Aorta (tissue), 5 donors: ENCODE results near the gene SH2D3A. TPM values are rescaled to one million over a fixed set of nuclear protein-coding genes. Genes with fewer than 3 reads are reported as not detected.

ENCODE experiments used
- ATAC-seq: fragments of 200-7000 bp; cut with Tn5 transposase; one replicate; pipeline ENCODE4 v1.9.1; 2022; ENCODE audit warnings: moderate library complexity; ENCODE audit not compliant: low FRiP score
- DNase-seq, 2 donors: peaks; one replicate each; pipeline ENCODE4 v3.0.0-alpha.2; 2020
- H3K27ac ChIP-seq, 2 donors: one replicate each; pipeline ENCODE4 v1.5.1; 2013; ENCODE audit warnings: low read length in 2 of 2, mild to moderate bottlenecking in 2 of 2, moderate library complexity in 2 of 2, control low read depth in 1 of 2, inconsistent platforms in 1 of 2, low read depth in 1 of 2
- H3K27me3 ChIP-seq, 2 donors: one replicate each; pipeline ENCODE4 v1.6.1; 2013; ENCODE audit warnings: control low read depth in 1 of 2, low read length in 1 of 2, mild to moderate bottlenecking in 1 of 2, moderate library complexity in 1 of 2; ENCODE audit not compliant: insufficient read depth in 2 of 2, control insufficient read depth in 1 of 2
- H3K36me3 ChIP-seq, 2 donors: one replicate each; pipeline ENCODE4 v1.6.1; 2013; ENCODE audit warnings: control low read depth in 1 of 2, low read length in 1 of 2, mild to moderate bottlenecking in 1 of 2; ENCODE audit not compliant: insufficient read depth in 2 of 2, control insufficient read depth in 1 of 2
- H3K4me1 ChIP-seq, 2 donors: one replicate each; pipeline ENCODE4 v1.6.1; 2013; ENCODE audit warnings: low read length in 2 of 2, control low read depth in 1 of 2, mild to moderate bottlenecking in 1 of 2, moderate library complexity in 1 of 2; ENCODE audit not compliant: insufficient read depth in 2 of 2, control insufficient read depth in 1 of 2
- H3K4me3 ChIP-seq, 2 donors: one replicate each; pipeline ENCODE4 v1.5.1; 2013; ENCODE audit warnings: low read length in 2 of 2, control low read depth in 1 of 2, mild to moderate bottlenecking in 1 of 2
- H3K9me3 ChIP-seq: one replicate; pipeline ENCODE4 v1.6.1; 2013; ENCODE audit warnings: mild to moderate bottlenecking, low read length; ENCODE audit not compliant: control insufficient read depth
- WGBS, 2 donors: extraction: QIAGEN DNeasy Blood & Tissue Kit; methylation state at CpG; one replicate each; pipeline ENCODE4 v1.1.7; 2013; 5-methylcytosine and 5-hydroxymethylcytosine counted together
- intact Hi-C, 2 donors: fragments of 100-400 bp; cut with DNase I; formaldehyde crosslinking; loops; one replicate each; pipeline versions ENCODE4 v1.14.2 to v1.15.0; 2022
- microRNA-seq, 2 donors: library from miRNA; unstranded; fragments of <30 nt; microRNA quantifications; one replicate each; pipeline ENCODE4 v1.2.0, GENCODE V29; 2020
- polyA plus RNA-seq, 2 donors: library from polyadenylated mRNA; stranded (reverse); fragments of 200-250 nt; gene quantifications; one replicate each; pipeline ENCODE4 v1.2.3, GENCODE V29; 2013
- total RNA-seq, 2 donors: library from RNA; stranded (reverse); fragmentation: NEBNext Ultra II Directional; extraction: Animal tissue kit (Norgen Biotek cat#: 25700); gene quantifications; one replicate each; pipeline ENCODE4 v1.2.1, GENCODE V29; 2021
- donor health status: healthy with polysubstance abuse.
- donor health status: Bipolar disorder and iron deficiency.
- donor health status: DM: no; HTN: no; CAD: no.
- donor health status: DM: no; HTN: no; CAD: no.
- donor health status: DM: yes; HTN: yes; CAD: no.

The SH2D3A gene
- total and polyA plus RNA-seq, 4 donors, result 0.26 to 4.1 (median 0.85) TPM

GRCh38 chr19:6707658-6708018 is 59.6 kb downstream of the SH2D3A start:
- intact Hi-C loops, result no loop called here
- Histone ChIP-seq H3K27me3 (no peaks in the 10 kb centered on the region), H3K27ac (no peak overlapping the region), H3K4me1 (no peaks in the 10 kb centered on the region), H3K4me3 (no peak overlapping the region), H3K36me3 (no peaks in the 10 kb centered on the region), H3K9me3 (no peaks in the 10 kb centered on the region)
- 71 to 77% methylated on average over 14 to 16 of the region's 16 CpGs for WGBS, 2 donors
- ATAC-seq, result no peak
- DNase-seq, result peak; percentile 35 to 59

- DNase-seq (peak; percentile 34 to 72), ATAC-seq (no peak)
- intact Hi-C loops, result no loop called here
- Histone ChIP-seq H3K27ac (no peak overlapping the region), H3K9me3 (no peaks in the 10 kb centered on the region), H3K4me1 (no peaks in the 10 kb centered on the region), H3K4me3 (no peak overlapping the region), H3K27me3 (no peaks in the 10 kb centered on the region), H3K36me3 (no peaks in the 10 kb centered on the region)
- WGBS, 2 donors, result 82 to 86% methylated on average over 42 to 44 of the region's 44 CpGs
Measured at GRCh38 chr19:6707011-6707657, 60.1 kb downstream of the SH2D3A start.

GRCh38 chr19:6706633-6706958 is 60.6 kb downstream of the SH2D3A start:
- Histone ChIP-seq H3K27ac (no peak overlapping the region), H3K27me3 (no peaks in the 10 kb centered on the region), H3K36me3 (no peaks in the 10 kb centered on the region), H3K4me1 (no peaks in the 10 kb centered on the region), H3K4me3 (no peak overlapping the region), H3K9me3 (no peaks in the 10 kb centered on the region)
- DNase-seq (no peak), ATAC-seq (peak; percentile 8)
- intact Hi-C loops, result no loop called here
- 40 to 50% methylated on average over 3 of the region's 3 CpGs for WGBS, 2 donors

- WGBS, 2 donors, result 77 to 80% methylated on average over 11 of the region's 11 CpGs
- H3K36me3 ChIP-seq, result no peaks in the 10 kb centered on the region
- no peaks in the 10 kb centered on the region for H3K4me1 ChIP-seq
- H3K27me3 ChIP-seq, result no peaks in the 10 kb centered on the region
- intact Hi-C loops, result no loop called here
- ATAC-seq (no peak), DNase-seq (peak; percentile 31 to 38)
- H3K4me3 ChIP-seq, result no peak overlapping the region
- no peaks in the 10 kb centered on the region for H3K9me3 ChIP-seq
- H3K27ac ChIP-seq, result no peak overlapping the region
Measured at GRCh38 chr19:6705931-6706632, 61.2 kb downstream of the SH2D3A start.

Small RNA genes within 50 kb of the gene (microRNA-seq; reads per million reads assigned to microRNA genes)
- gene MIR6791, result 0 reads per million in 2 donors

Other genes with a start within 250 kb of the SH2D3A start
- 1 to 10 TPM; 1.2 to 1.6 TPM for gene TNFSF9, start 236.4 kb downstream of the SH2D3A start, total RNA-seq
- gene TNFSF9, start 236.4 kb downstream of the SH2D3A start, polyA plus RNA-seq, result not detected
- gene CD70, start 176.3 kb downstream of the SH2D3A start, total RNA-seq, result under 1 TPM in 1 of 2 donors, not detected in 1; 0.42 TPM
- not detected for gene CD70, start 176.3 kb downstream of the SH2D3A start, polyA plus RNA-seq
- gene TNFSF14, start 97.3 kb downstream of the SH2D3A start, total RNA-seq, result 10 to 100 TPM in 1 of 2 donors, 1 to 10 TPM in 1; 6.9 to 36.8 TPM
- gene TNFSF14, start 97.3 kb downstream of the SH2D3A start, polyA plus RNA-seq, result under 1 TPM in 1 of 2 donors, not detected in 1; 0.13 TPM
- gene C3, start 46.8 kb downstream of the SH2D3A start, total RNA-seq, result 1,000 to 10,000 TPM; 1,027 to 3,196 TPM
- 10 to 100 TPM in 1 of 2 donors, 1 to 10 TPM in 1; 9.1 to 17.8 TPM for gene C3, start 46.8 kb downstream of the SH2D3A start, polyA plus RNA-seq
- 10 to 100 TPM; 49.2 to 70.2 TPM for gene GPR108, start 29.9 kb downstream of the SH2D3A start, total RNA-seq
- 100 to 1,000 TPM in 1 of 2 donors, 10 to 100 TPM in 1; 33.1 to 117 TPM for gene GPR108, start 29.9 kb downstream of the SH2D3A start, polyA plus RNA-seq
- gene TRIP10, start 27.8 kb downstream of the SH2D3A start, total RNA-seq, result 100 to 1,000 TPM in 1 of 2 donors, 10 to 100 TPM in 1; 91.8 to 146 TPM
- 100 to 1,000 TPM in 1 of 2 donors, 10 to 100 TPM in 1; 68.6 to 261 TPM for gene TRIP10, start 27.8 kb downstream of the SH2D3A start, polyA plus RNA-seq
- 10 to 100 TPM in 1 of 2 donors, 1 to 10 TPM in 1; 8.2 to 20.1 TPM for gene VAV1, start 5.3 kb upstream of the SH2D3A start, total RNA-seq
- 1 to 10 TPM; 1.9 to 9.9 TPM for gene VAV1, start 5.3 kb upstream of the SH2D3A start, polyA plus RNA-seq
- gene ADGRE1, start 120.1 kb upstream of the SH2D3A start, total RNA-seq, result 1 to 10 TPM in 1 of 2 donors, under 1 TPM in 1; 0.42 to 1.6 TPM
- under 1 TPM; 0.08 to 0.50 TPM for gene ADGRE1, start 120.1 kb upstream of the SH2D3A start, polyA plus RNA-seq